AG09319 (cell line): ENCODE measurements around the gene BPGM.

ENCODE experiments used
- DNase-seq: peaks from one replicate; pipeline ENCODE4 v3.0.0-alpha.2; 2010; ENCODE audit warnings: low read depth; ENCODE audit errors: extremely low read depth
- TF ChIP-seq, protein P1 (sequence below): IDR thresholded peaks from 2 replicates; pipeline ENCODE4 v1.5.1; 2011; ENCODE audit warnings: low read depth, mild to moderate bottlenecking, inconsistent platforms, low read length, moderate library complexity

Gene BPGM

DNA sequence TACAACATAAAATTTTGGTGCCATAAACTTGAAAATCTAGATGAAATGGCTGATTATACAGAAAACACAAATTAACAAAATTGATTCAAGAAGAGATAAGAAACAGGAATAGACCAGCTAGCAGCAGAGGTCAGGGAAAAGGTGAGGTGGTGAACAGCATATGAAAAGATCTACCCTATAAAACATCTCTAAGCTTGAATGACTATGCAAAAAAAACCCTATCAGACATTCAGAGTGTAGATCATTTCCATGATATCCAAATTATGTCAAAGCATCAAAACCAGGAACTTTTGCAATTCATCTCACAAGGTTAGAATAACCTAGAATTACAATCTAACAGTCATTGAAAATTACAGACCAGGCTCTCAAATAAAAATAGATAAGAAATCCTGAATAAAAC lies 14.6 kb upstream of the BPGM start:
- no peak for DNase-seq
- TF ChIP-seq, protein P1, sequence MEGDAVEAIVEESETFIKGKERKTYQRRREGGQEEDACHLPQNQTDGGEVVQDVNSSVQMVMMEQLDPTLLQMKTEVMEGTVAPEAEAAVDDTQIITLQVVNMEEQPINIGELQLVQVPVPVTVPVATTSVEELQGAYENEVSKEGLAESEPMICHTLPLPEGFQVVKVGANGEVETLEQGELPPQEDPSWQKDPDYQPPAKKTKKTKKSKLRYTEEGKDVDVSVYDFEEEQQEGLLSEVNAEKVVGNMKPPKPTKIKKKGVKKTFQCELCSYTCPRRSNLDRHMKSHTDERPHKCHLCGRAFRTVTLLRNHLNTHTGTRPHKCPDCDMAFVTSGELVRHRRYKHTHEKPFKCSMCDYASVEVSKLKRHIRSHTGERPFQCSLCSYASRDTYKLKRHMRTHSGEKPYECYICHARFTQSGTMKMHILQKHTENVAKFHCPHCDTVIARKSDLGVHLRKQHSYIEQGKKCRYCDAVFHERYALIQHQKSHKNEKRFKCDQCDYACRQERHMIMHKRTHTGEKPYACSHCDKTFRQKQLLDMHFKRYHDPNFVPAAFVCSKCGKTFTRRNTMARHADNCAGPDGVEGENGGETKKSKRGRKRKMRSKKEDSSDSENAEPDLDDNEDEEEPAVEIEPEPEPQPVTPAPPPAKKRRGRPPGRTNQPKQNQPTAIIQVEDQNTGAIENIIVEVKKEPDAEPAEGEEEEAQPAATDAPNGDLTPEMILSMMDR, result no peak

DNA sequence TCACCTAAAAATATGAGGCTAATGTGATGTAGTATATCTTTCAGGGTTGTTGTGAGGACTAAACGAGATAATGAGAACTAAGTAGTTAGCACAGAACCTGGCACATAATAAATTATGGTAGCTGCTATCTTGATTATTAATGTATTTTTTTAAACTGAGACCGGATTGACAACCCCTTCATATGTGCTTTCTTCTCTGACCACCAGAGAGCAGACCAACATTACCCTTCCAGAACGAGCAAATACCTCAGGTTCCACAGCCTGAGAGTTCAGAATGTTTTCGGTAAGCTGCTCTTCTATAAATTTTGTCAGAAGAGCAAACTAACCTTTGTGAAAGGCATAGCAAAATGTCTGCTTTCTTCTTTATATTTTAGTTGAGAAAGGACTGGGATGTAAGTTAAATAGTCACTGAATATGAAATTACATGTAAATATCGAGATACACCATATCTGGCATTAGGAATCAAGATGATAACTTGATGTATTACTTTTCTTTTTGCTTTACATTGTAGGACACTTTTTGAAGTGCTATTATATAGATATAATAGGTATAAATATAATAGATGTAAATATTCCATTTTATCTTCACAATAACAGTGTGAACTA lies 13.6 kb upstream of the BPGM start:
- TF ChIP-seq, protein P1, result peak; percentile 60
- no peak for DNase-seq

DNA sequence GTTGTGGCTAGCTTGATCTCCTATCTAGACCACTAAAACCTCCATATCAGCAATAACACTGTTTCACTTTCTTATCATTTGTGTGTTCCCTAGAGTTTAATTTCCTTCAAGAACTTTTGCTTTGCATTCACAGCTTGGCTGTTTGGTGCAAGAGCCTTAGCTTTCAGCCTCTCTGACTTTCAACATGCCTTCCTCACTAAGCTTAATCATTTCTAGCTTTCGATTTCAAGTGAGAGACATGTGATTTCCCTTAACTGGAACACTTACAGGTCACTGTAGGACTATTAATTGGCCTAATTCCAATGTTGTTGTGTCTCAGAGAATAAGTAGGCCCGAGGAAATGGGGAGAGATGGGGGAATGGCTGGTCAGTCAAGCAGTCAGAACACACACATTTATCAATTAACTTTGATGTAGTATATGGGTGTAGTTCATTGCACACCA lies 10.6 kb upstream of the BPGM start:
- TF ChIP-seq, protein P1, result no peak
- no peak for DNase-seq

DNA sequence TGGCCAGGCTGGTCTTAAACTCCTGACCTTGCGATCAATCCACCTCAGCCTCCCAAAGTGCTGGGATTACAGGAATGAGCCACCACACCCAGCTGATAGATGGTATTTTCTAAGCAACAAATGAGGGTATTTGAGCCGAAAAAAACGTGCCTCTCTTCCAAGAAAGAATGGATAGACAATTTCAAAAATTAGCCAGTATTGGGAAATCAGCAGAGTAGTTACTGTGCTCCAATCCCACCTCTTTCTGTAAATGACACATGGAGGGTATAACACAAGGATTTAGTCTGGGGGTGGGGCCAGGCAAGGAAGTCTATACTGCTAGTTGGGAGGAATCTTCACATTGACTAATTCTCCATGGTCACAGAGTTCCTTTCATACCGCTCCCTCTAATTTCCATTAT lies 9.2 kb upstream of the BPGM start:
- TF ChIP-seq, protein P1, result no peak
- DNase-seq, result no peak

DNA sequence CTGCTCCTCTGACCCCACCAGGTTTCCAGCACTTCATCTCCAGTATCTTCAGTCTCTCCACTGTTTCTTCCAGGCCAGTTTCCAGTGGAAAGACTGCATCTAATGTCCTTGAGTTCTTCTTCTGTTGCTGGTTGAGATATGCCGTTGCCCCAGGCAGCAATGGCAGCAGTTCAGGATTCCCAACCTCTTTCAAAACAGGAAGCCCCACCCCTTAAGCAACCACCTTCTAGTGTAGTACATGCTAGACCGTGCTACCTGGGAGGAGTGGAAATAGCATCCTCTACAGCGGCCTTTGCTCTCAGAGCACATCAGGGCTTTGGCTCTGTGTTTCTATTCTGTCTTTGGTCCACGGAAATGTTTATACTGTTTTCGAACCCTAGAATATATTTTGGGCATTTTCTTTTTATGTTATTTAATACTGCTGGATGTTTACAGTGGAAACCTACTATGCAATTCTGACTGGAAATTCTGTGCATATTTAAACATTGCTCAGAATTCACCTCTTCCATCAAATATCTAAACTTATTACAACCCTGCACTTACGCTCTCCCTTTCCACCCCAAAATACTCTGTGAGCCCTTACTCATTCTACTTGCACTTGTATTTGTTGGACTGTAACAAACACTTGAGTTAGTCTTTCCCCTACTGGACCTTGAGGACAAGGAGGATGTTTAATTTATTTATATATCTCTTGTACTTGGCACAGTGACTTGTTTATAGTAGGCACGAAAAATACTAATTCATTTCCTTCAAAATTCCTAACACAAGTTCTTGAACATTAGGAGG lies 8.5 kb upstream of the BPGM start:
- no peak for DNase-seq
- TF ChIP-seq, protein P1, result no peak

DNA sequence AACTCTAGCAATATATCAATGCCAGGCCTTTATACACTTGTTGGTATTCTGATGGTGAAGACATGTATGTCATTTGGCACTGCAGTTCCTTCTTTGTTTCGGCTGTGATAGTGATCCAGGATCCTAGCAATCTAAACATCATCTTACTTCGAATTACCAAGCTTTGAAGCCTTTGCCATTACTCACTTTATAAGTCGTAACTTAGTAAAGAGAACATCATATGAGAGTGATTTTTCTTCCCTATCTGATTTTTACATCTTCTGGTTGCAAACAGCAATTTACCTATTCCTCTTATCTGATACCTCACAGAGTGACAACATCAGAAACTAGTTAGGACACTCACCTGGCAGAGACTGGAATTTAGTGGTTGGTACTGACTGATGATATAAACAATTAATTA lies 7.6 kb upstream of the BPGM start:
- no peak for DNase-seq
- TF ChIP-seq, protein P1, result no peak

DNA sequence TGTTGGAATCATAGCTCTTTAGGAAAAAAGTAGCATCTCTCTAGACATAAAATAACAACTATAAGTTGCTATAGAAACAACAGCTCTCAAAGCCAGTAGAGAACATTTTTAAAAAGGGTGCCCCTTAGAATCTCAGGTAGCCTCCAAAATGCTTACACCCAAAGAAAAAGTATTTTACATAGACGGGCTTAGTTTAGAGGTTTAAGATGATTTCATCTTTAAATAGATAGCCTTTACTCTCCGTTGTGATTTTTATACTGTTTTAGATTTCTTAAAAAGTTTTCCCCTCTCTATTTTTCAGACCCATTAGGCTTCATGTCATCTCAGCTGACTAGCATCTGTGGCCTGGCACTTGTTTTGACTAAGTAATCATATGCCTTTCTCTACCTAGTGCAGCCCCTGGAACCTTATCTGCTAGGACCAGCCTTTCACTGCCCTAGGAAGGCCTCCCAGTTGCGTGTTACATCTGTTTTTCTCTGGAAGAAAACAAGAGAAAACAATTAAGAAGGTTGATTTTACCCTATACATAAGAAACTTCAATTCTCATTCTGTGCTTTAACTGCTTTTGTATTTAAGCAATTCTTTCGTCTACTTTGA lies 6.9 kb upstream of the BPGM start:
- DNase-seq, result no peak
- TF ChIP-seq, protein P1, result no peak
